B cell (primary cell): ENCODE results near the gene RSU1. TPM values are rescaled to one million over a fixed set of nuclear protein-coding genes. Genes with fewer than 3 reads are reported as not detected.

Experiments
- ATAC-seq: fragments of 200-7000 bp; cut with Tn5 transposase; one replicate; pipeline ENCODE4 v1.10.0; 2021; ENCODE audit warnings: low read depth, mild to moderate bottlenecking, moderate number of reproducible peaks, moderate library complexity
- CTCF ChIA-PET: fragments of 350-600 bp; sonication (Branson Sonifier 250); formaldehyde crosslinking; loops from one replicate; lab custom pipeline; 2021; ENCODE audit warnings: antibody characterized with exemption, inconsistent platforms; lab: Charles Lee
- POLR2A ChIA-PET: fragments of 350-600 bp; sonication (Branson Sonifier 250); formaldehyde crosslinking; loops from one replicate; lab custom pipeline; 2021; ENCODE audit warnings: antibody characterized with exemption; lab: Charles Lee
- DNase-seq: peaks from one replicate; pipeline ENCODE4 v3.0.0; 2013
- H2AFZ ChIP-seq: 2 replicates; pipeline ENCODE4 v1.6.1; 2012; ENCODE audit warnings: mild to moderate bottlenecking, low read depth, low read length; ENCODE audit not compliant: insufficient read depth, poor library complexity, severe bottlenecking
- H3K27ac ChIP-seq, 2 donors: 1 replicate in 1 of 2; 2 replicates in 1 of 2; pipeline ENCODE4 v1.5.1; 2012 to 2013; ENCODE audit warnings: low read length in 2 of 2, mild to moderate bottlenecking in 2 of 2, moderate library complexity in 1 of 2
- H3K27me3 ChIP-seq, 4 experiments: fragments of 200-600 bp in 1 of 4; sonication (generic) in 1 of 4; replicated peaks in 1 of 4; 1 replicate in 2 of 4; 2 replicates in 2 of 4; pipeline versions ENCODE4 v1.6.1 to v1.7.0; 2013 to 2016; ENCODE audit warnings: low read length in 3 of 4, mild to moderate bottlenecking in 2 of 4, mixed read lengths in 1 of 4, moderate library complexity in 1 of 4; ENCODE audit not compliant: insufficient read depth in 4 of 4, control insufficient read depth in 3 of 4; ENCODE audit errors: control extremely low read depth in 1 of 4
- H3K36me3 ChIP-seq, 2 experiments: replicated peaks in 1 of 2; 1 replicate in 1 of 2; 2 replicates in 1 of 2; pipeline versions ENCODE4 v1.6.1 to v1.7.1; 2013; ENCODE audit warnings: low read length in 1 of 2; ENCODE audit not compliant: insufficient read depth in 2 of 2, control insufficient read depth in 1 of 2; ENCODE audit errors: control extremely low read depth in 1 of 2, extremely low read depth in 1 of 2
- H3K4me1 ChIP-seq, 2 donors: fragments of 200-600 bp in 1 of 2; sonication (generic) in 1 of 2; 1 replicate in 1 of 2; 2 replicates in 1 of 2; pipeline versions ENCODE4 v1.5.1 to v1.6.1; 2013 to 2017; ENCODE audit warnings: low read length in 2 of 2; ENCODE audit not compliant: control insufficient read depth in 2 of 2, insufficient read depth in 2 of 2
- H3K4me2 ChIP-seq: replicated peaks from 2 replicates; pipeline ENCODE3; 2012; ENCODE audit warnings: mild to moderate bottlenecking, low read depth, low read length; ENCODE audit not compliant: poor library complexity, severe bottlenecking
- H3K4me3 ChIP-seq, 5 experiments: fragments of 200-600 bp in 1 of 5; sonication (generic) in 1 of 5; 1 replicate in 3 of 5; 2 replicates in 2 of 5; pipeline versions ENCODE4 v1.5.1 to v1.7.0; 2011 to 2016; ENCODE audit warnings: low read length in 4 of 5, mild to moderate bottlenecking in 4 of 5, low read depth in 2 of 5, control low read depth in 1 of 5, moderate library complexity in 1 of 5; ENCODE audit not compliant: insufficient read depth in 1 of 5; ENCODE audit errors: control extremely low read depth in 1 of 5, extremely low read depth in 1 of 5
- H3K79me2 ChIP-seq: fragments of 200-600 bp; sonication (generic); one replicate; pipeline ENCODE4 v1.6.0; 2016; ENCODE audit warnings: low read length; ENCODE audit not compliant: control insufficient read depth, insufficient read depth
- H3K9ac ChIP-seq: fragments of 200-600 bp; sonication (generic); 2 replicates; pipeline ENCODE4 v1.6.1; 2017; ENCODE audit warnings: mild to moderate bottlenecking, low read length, moderate library complexity
- H3K9me3 ChIP-seq, 3 donors: one replicate each; pipeline versions ENCODE4 v1.6.1 to v1.7.1; 2013; ENCODE audit warnings: low read length in 2 of 3; ENCODE audit not compliant: control insufficient read depth in 2 of 3, insufficient read depth in 1 of 3; ENCODE audit errors: control extremely low read depth in 1 of 3
- H4K20me1 ChIP-seq: 2 replicates; pipeline ENCODE4 v1.6.0; 2012; ENCODE audit warnings: mild to moderate bottlenecking, low read length; ENCODE audit not compliant: insufficient read depth, control insufficient read depth, poor library complexity, severe bottlenecking
- H3K27ac Mint-ChIP-seq: one replicate; pipeline ENCODE4 v1.8.0; 2021; ENCODE audit warnings: mixed read lengths
- H3K27me3 Mint-ChIP-seq: one replicate; pipeline ENCODE4 v1.8.0; 2021; ENCODE audit warnings: mixed read lengths
- H3K4me1 Mint-ChIP-seq: one replicate; pipeline ENCODE4 v1.8.0; 2021; ENCODE audit warnings: mixed read lengths
- H3K4me3 Mint-ChIP-seq: one replicate; pipeline ENCODE4 v1.8.0; 2021; ENCODE audit warnings: mixed read lengths
- H3K9me3 Mint-ChIP-seq: one replicate; pipeline ENCODE4 v1.8.0; 2022; ENCODE audit warnings: mixed read lengths; ENCODE audit not compliant: insufficient read depth
- EZH2 ChIP-seq: IDR thresholded peaks from 2 replicates; pipeline ENCODE4 v1.6.1; 2012; ENCODE audit warnings: borderline replicate concordance, low read depth, mild to moderate bottlenecking, moderate library complexity, low read length; ENCODE audit not compliant: insufficient read depth, poor library complexity, severe bottlenecking
- WGBS: methylation state at CpG from one replicate; pipeline ENCODE4 v1.1.5; 2013; ENCODE audit warnings: missing lambda C conversion rate; ENCODE audit not compliant: insufficient coverage; 5-methylcytosine and 5-hydroxymethylcytosine counted together
- intact Hi-C: fragments of 100-400 bp; cut with micrococcal nuclease; formaldehyde crosslinking; loops from one replicate; pipeline ENCODE4 v1.10.0; 2022
- polyA plus RNA-seq: library from polyadenylated mRNA; depleted of rRNA; stranded (reverse); fragments of >200 nt; gene quantifications from 2 replicates; pipeline ENCODE4 v1.2.3, GENCODE V29; 2012
- total RNA-seq, 2 donors: library from RNA; stranded (reverse); fragments of 120-200 nt in 1 of 2; gene quantifications; 1 replicate in 1 of 2; 2 replicates in 1 of 2; pipeline versions ENCODE4 v1.2.3 to v1.2.4, GENCODE V29; 2013 to 2022
- TF ChIP-seq, protein P1 (sequence below): fragments of 200-600 bp; IDR thresholded peaks from one replicate; pipeline ENCODE4 v1.8.0; 2022; ENCODE audit warnings: antibody characterized with exemption, mild to moderate bottlenecking

RSU1 gene
- total and polyA plus RNA-seq, 2 donors (not counting 1 experiment from before 2014, with no cell fraction given), result 33.4 to 41.1 TPM

DNA sequence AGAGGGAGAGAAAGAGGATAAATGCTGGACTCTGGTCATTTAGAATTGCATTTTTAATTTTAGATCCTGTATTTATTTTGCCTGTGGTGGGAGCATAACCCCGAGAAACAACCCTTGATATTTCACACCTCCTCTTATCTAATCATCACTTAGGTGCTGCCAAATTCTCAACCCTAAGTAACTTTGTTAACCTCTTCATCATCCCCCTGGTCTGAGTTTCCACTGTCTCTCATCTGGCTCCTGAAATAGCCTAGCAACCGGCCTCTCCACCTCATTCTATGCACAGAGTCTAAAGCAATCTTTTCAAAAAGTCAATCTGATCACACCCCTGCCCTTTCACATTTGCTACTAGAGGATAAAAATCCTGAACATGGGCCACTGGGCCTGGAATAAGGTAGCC, 177.1 kb downstream of the RSU1 start:
- no peak overlapping the region for H3K27ac Mint-ChIP-seq
- Histone ChIP-seq H3K9ac (no peak overlapping the region), H3K4me2 (no peak overlapping the region), H3K36me3 (no peaks in the 10 kb centered on the region), H4K20me1 (no peaks in the 10 kb centered on the region), H3K4me1 (no peaks in the 10 kb centered on the region), H3K9me3 (no peaks in the 10 kb centered on the region), H3K79me2 (no peaks in the 10 kb centered on the region), H3K27me3 (no peaks in the 10 kb centered on the region), H3K4me3 (no peak overlapping the region), H2AFZ (no peak overlapping the region), H3K27ac (no peak overlapping the region)
- TF ChIP-seq, protein P1, sequence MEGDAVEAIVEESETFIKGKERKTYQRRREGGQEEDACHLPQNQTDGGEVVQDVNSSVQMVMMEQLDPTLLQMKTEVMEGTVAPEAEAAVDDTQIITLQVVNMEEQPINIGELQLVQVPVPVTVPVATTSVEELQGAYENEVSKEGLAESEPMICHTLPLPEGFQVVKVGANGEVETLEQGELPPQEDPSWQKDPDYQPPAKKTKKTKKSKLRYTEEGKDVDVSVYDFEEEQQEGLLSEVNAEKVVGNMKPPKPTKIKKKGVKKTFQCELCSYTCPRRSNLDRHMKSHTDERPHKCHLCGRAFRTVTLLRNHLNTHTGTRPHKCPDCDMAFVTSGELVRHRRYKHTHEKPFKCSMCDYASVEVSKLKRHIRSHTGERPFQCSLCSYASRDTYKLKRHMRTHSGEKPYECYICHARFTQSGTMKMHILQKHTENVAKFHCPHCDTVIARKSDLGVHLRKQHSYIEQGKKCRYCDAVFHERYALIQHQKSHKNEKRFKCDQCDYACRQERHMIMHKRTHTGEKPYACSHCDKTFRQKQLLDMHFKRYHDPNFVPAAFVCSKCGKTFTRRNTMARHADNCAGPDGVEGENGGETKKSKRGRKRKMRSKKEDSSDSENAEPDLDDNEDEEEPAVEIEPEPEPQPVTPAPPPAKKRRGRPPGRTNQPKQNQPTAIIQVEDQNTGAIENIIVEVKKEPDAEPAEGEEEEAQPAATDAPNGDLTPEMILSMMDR, result no peak
- TF ChIP-seq EZH2, result no peak
- H3K4me3 Mint-ChIP-seq, result no peak overlapping the region
- CTCF ChIA-PET, result interaction anchor here (1.2 kb wide), 1 partner anchor 8 kb away, joined by 3 read pairs; no protein-coding TSS in a partner anchor
- H3K4me1 Mint-ChIP-seq, result no peaks in the 10 kb centered on the region
- intact Hi-C loops, result no loop called here
- POLR2A ChIA-PET, result no interaction called here
- WGBS, result 86% methylated on average over 1 of the region's 2 CpGs
- H3K27me3 Mint-ChIP-seq, result no peaks in the 10 kb centered on the region
- ATAC-seq (no peak), DNase-seq (no peak)
- no peaks in the 10 kb centered on the region for H3K9me3 Mint-ChIP-seq

DNA sequence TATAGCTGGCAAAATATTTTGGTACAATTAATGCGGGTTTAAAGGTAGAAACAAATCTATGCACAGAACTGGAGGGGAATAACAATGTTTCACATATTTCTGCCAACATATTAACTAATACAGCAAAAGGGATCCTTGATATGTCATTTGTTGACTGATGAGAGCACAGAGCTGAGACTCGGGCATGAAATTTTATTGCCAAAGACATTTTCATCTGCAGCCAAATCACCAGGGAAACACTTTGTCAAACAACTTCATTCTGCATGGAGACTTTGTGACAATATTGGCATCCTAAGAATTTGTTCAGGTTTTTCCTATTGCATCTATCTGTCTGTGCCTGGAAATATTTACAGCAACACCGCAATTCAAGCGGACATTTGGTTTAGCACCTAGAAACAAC, 177.8 kb downstream of the RSU1 start:
- Mint-ChIP-seq H3K4me1 (no peaks in the 10 kb centered on the region), H3K27me3 (no peaks in the 10 kb centered on the region), H3K4me3 (no peak overlapping the region), H3K9me3 (no peaks in the 10 kb centered on the region), H3K27ac (no peak overlapping the region)
- H3K4me1 ChIP-seq, result no peaks in the 10 kb centered on the region
- no peak overlapping the region for H2AFZ ChIP-seq
- H4K20me1 ChIP-seq, result no peaks in the 10 kb centered on the region
- intact Hi-C loops, result no loop called here
- H3K9ac ChIP-seq, result no peak overlapping the region
- H3K27ac ChIP-seq, result no peak overlapping the region
- ATAC-seq (no peak), DNase-seq (no peak)
- WGBS, result 100% methylated on average over 1 of the region's 4 CpGs
- no peaks in the 10 kb centered on the region for H3K79me2 ChIP-seq
- H3K36me3 ChIP-seq, result no peaks in the 10 kb centered on the region
- H3K4me3 ChIP-seq, result no peak overlapping the region
- no peak for TF ChIP-seq EZH2
- TF ChIP-seq, protein P1, result no peak
- ChIA-PET CTCF (no interaction called here), POLR2A (no interaction called here)
- H3K9me3 ChIP-seq, result no peaks in the 10 kb centered on the region
- H3K27me3 ChIP-seq, result no peaks in the 10 kb centered on the region
- H3K4me2 ChIP-seq, result no peak overlapping the region
